ENCODE data around the gene ORMDL2. TPM values are rescaled to one million over a fixed set of nuclear protein-coding genes. Genes with fewer than 3 reads are reported as not detected.

ORMDL2 gene
- 40.0 TPM for polyA plus RNA-seq (2013, experiment 1 of 2; ENCODE audit: insufficient read length)
- 40.2 TPM for polyA plus RNA-seq (2013, experiment 2 of 2; ENCODE audit: insufficient read length)

GRCh38 chr12:55817345-55818139 is at the start of gene ORMDL2, which contains the start of gene SARNP:
ORMDL2 (plus strand) TSS chr12:55818041; CDS start chr12:55819000, 959 bp downstream.
SARNP (minus strand) TSS chr12:55817724; CDS start chr12:55817701, 23 bp downstream.
- DNase-seq, result peak; percentile 100

- DNase-seq, result no peak
Measured at GRCh38 chr12:55771736-55772135, 46.1 kb upstream of the ORMDL2 start.

GRCh38 chr12:55777856-55778255 is 40.0 kb upstream of the ORMDL2 start:
- no peak for DNase-seq

GRCh38 chr12:55780685-55781084 is 37.2 kb upstream of the ORMDL2 start:
- DNase-seq, result no peak

- no peak for DNase-seq
Measured at GRCh38 chr12:55788546-55788945, 29.3 kb upstream of the ORMDL2 start.

GRCh38 chr12:55789171-55789570 is 28.7 kb upstream of the ORMDL2 start:
- no peak for DNase-seq

- DNase-seq, result no peak
Measured at GRCh38 chr12:55789893-55790292, 27.9 kb upstream of the ORMDL2 start.

- no peak for DNase-seq
Measured at GRCh38 chr12:55795950-55796349, 21.9 kb upstream of the ORMDL2 start.

- peak; percentile 50 for DNase-seq
Measured at GRCh38 chr12:55797068-55797467, 20.8 kb upstream of the ORMDL2 start.

- no peak for DNase-seq
Measured at GRCh38 chr12:55797550-55797949, 20.3 kb upstream of the ORMDL2 start.

- no peak for DNase-seq
Measured at GRCh38 chr12:55806982-55807381, 10.9 kb upstream of the ORMDL2 start.

GRCh38 chr12:55809274-55809673 is 8.6 kb upstream of the ORMDL2 start:
- no peak for DNase-seq

GRCh38 chr12:55812088-55812487 is 5.8 kb upstream of the ORMDL2 start:
- DNase-seq, result no peak

GRCh38 chr12:55814257-55814656 is 3.6 kb upstream of the ORMDL2 start:
- DNase-seq, result no peak

GRCh38 chr12:55815473-55815872 is 2.4 kb upstream of the ORMDL2 start:
- no peak for DNase-seq

GRCh38 chr12:55816881-55817344 is 928 bp upstream of the ORMDL2 start:
- peak; percentile 8 for DNase-seq

GRCh38 chr12:55818140-55818728 is 393 bp downstream of the ORMDL2 start:
- DNase-seq, result no peak

GRCh38 chr12:55818886-55819285 is 1.0 kb downstream of the ORMDL2 start:
- DNase-seq, result no peak

- DNase-seq, result peak; percentile 15
Measured at GRCh38 chr12:55820679-55821078, 2.8 kb downstream of the ORMDL2 start.

GRCh38 chr12:55822228-55822627 is 4.4 kb downstream of the ORMDL2 start:
- no peak for DNase-seq

GRCh38 chr12:55823419-55823818 is 5.6 kb downstream of the ORMDL2 start:
- DNase-seq, result no peak

- no peak for DNase-seq
Measured at GRCh38 chr12:55824726-55825125, 6.9 kb downstream of the ORMDL2 start.

- DNase-seq, result no peak
Measured at GRCh38 chr12:55827806-55828205, 10.0 kb downstream of the ORMDL2 start.

GRCh38 chr12:55828357-55828756 is 10.5 kb downstream of the ORMDL2 start:
- no peak for DNase-seq

Measured in fibroblast of skin of scalp (primary cell).